Endothelial cell of umbilical vein (primary cell): ENCODE measurements around the gene NAP1L4. TPM values are rescaled to one million over a fixed set of nuclear protein-coding genes. Genes with fewer than 3 reads are reported as not detected.

Experiments used
- BruUV-seq: library from RNA; stranded (reverse); fragments of 400-500 nt; replicated peaks from 2 replicates; lab custom pipeline; 2021; lab: Mats Ljungman, UMichigan
- CTCF ChIA-PET: fragments of 300-600, 350-600 bp; sonication (Branson Sonifier 250); formaldehyde crosslinking; loops from one replicate; lab custom pipeline; 2021; ENCODE audit warnings: antibody characterized with exemption, inconsistent platforms; lab: Charles Lee
- POLR2A ChIA-PET: fragments of 300-600, 350-600 bp; sonication (Branson Sonifier 250); formaldehyde crosslinking; loops from one replicate; lab custom pipeline; 2021; ENCODE audit warnings: antibody characterized with exemption, inconsistent platforms; lab: Charles Lee
- DNase-seq: peaks from one replicate; pipeline ENCODE4 v3.0.0-alpha.2; 2011; ENCODE audit warnings: low read depth, low spot score
- FAIRE-seq: peaks from 2 replicates; lab custom pipeline; 2011; peaks lifted over from hg19 to GRCh38; lab: Jason Lieb, UNC
- H2AFZ ChIP-seq: 2 replicates; pipeline ENCODE4 v1.6.0; 2012; ENCODE audit warnings: low read depth, low read length, control low read depth, inconsistent platforms
- H3K27ac ChIP-seq: 2 replicates; pipeline ENCODE4 v1.5.1; 2011; ENCODE audit warnings: low read depth, mild to moderate bottlenecking, control low read depth, low read length, moderate library complexity; ENCODE audit not compliant: insufficient read depth
- H3K27me3 ChIP-seq, 2 experiments: 2 replicates each; pipeline versions ENCODE4 v1.6.0 to v1.6.1; 2011; ENCODE audit warnings: low read length in 2 of 2, mixed read lengths in 1 of 2; ENCODE audit not compliant: control insufficient read depth in 2 of 2, insufficient read depth in 2 of 2
- H3K36me3 ChIP-seq, 2 experiments: 2 replicates in 1 of 2; 3 replicates in 1 of 2; pipeline ENCODE4 v1.5.1; 2011; ENCODE audit warnings: low read length in 2 of 2, mild to moderate bottlenecking in 1 of 2, moderate library complexity in 1 of 2; ENCODE audit not compliant: control insufficient read depth in 2 of 2, insufficient read depth in 2 of 2; ENCODE audit errors: extremely low read depth in 1 of 2
- H3K4me1 ChIP-seq: 3 replicates; pipeline ENCODE4 v1.5.1; 2011; ENCODE audit warnings: mild to moderate bottlenecking, low read length; ENCODE audit not compliant: control insufficient read depth, insufficient read depth; ENCODE audit errors: extremely low read depth
- H3K4me2 ChIP-seq: 2 replicates; pipeline ENCODE4 v1.6.1; 2011; ENCODE audit warnings: low read length, control low read depth, mixed read lengths; ENCODE audit not compliant: insufficient read depth
- H3K4me3 ChIP-seq, 3 experiments: fragments of 200-600 bp in 1 of 3; sonication (generic), shearing (Covaris generic) in 1 of 3; replicated peaks in 1 of 3; 2 replicates each; pipeline ENCODE4 v1.5.1; 2011 to 2016; ENCODE audit warnings: control low read depth in 3 of 3, low read length in 3 of 3, mild to moderate bottlenecking in 2 of 3, inconsistent platforms in 1 of 3, low read depth in 1 of 3, moderate library complexity in 1 of 3; ENCODE audit not compliant: insufficient read depth in 1 of 3
- H3K79me2 ChIP-seq: 2 replicates; pipeline ENCODE4 v1.6.0; 2012; ENCODE audit warnings: low read length, inconsistent platforms; ENCODE audit not compliant: control insufficient read depth, insufficient read depth
- H3K9ac ChIP-seq: replicated peaks from 2 replicates; pipeline ENCODE3; 2011; ENCODE audit warnings: low read length, control low read depth; ENCODE audit not compliant: insufficient read depth; ENCODE audit errors: extremely low read depth
- H3K9me1 ChIP-seq: replicated peaks from 3 replicates; pipeline ENCODE4 v1.6.0; 2011; ENCODE audit warnings: mild to moderate bottlenecking, low read length; ENCODE audit not compliant: control insufficient read depth, insufficient read depth; ENCODE audit errors: extremely low read depth
- H3K9me3 ChIP-seq: replicated peaks from 2 replicates; pipeline ENCODE4 v1.5.1; 2012; ENCODE audit warnings: low read length, inconsistent platforms; ENCODE audit not compliant: control insufficient read depth, insufficient read depth
- H4K20me1 ChIP-seq: replicated peaks from 2 replicates; pipeline ENCODE3; 2011; ENCODE audit warnings: mild to moderate bottlenecking, low read length; ENCODE audit not compliant: control insufficient read depth, insufficient read depth; ENCODE audit errors: extremely low read depth
- CTCF ChIP-seq, 2 donors: IDR thresholded peaks; 1 replicate in 1 of 2; 2 replicates in 1 of 2; pipeline ENCODE4 v1.5.1; 2011; ENCODE audit warnings: low read length in 2 of 2, mild to moderate bottlenecking in 2 of 2, moderate library complexity in 2 of 2, control low read depth in 1 of 2, inconsistent platforms in 1 of 2, low read depth in 1 of 2; ENCODE audit not compliant: insufficient read depth in 1 of 2; ENCODE audit errors: extremely low read depth in 1 of 2
- EZH2 ChIP-seq: IDR thresholded peaks from 2 replicates; pipeline ENCODE4 v1.6.1; 2012; ENCODE audit warnings: borderline replicate concordance, low read depth, mild to moderate bottlenecking, moderate library complexity, low read length, inconsistent platforms; ENCODE audit not compliant: severe bottlenecking
- FOS ChIP-seq: IDR thresholded peaks from 2 replicates; pipeline ENCODE4 v1.6.1; 2011; ENCODE audit warnings: mild to moderate bottlenecking, low read length, moderate library complexity, borderline replicate concordance; ENCODE audit not compliant: insufficient read depth
- GATA2 ChIP-seq: IDR thresholded peaks from 2 replicates; pipeline ENCODE4 v1.7.0; 2011; ENCODE audit warnings: low read depth, mild to moderate bottlenecking, moderate library complexity, mixed read lengths, low read length; ENCODE audit not compliant: insufficient read length, insufficient read depth
- JUN ChIP-seq: IDR thresholded peaks from 2 replicates; pipeline ENCODE4 v1.6.1; 2011; ENCODE audit warnings: borderline replicate concordance, low read depth; ENCODE audit not compliant: insufficient read length, insufficient read depth
- MAX ChIP-seq: IDR thresholded peaks from 2 replicates; pipeline ENCODE4 v1.6.1; 2011; ENCODE audit not compliant: insufficient read depth, insufficient read length
- MYC ChIP-seq: IDR thresholded peaks from one replicate; pipeline ENCODE4 v1.6.1; 2011; ENCODE audit warnings: mild to moderate bottlenecking, low read depth, low read length
- POLR2A ChIP-seq: IDR thresholded peaks from 2 replicates; pipeline ENCODE4 v1.6.1; 2012; ENCODE audit warnings: low read depth, mild to moderate bottlenecking, control low read depth, low read length
- POLR2AphosphoS5 ChIP-seq: IDR thresholded peaks from 2 replicates; pipeline ENCODE4 v1.6.1; 2012; ENCODE audit warnings: low read depth, mild to moderate bottlenecking, control low read depth, low read length, moderate library complexity; ENCODE audit not compliant: insufficient read depth
- dilution Hi-C: fragments of 300-500 bp; cut with MboI; formaldehyde crosslinking; loops from one replicate; pipeline ENCODE4 v1.15.0; 2019; ENCODE audit warnings: low sequenced_read_pairs; ENCODE audit not compliant: extremely low pct_ligation_motif_present
- intact Hi-C: fragments of 100-400 bp; cut with micrococcal nuclease; formaldehyde crosslinking; loops from one replicate; pipeline ENCODE4 v1.10.0; 2022
- polyA plus RNA-seq, 4 experiments: library from polyadenylated mRNA; depleted of rRNA in 3 of 4; stranded (reverse) in 3 of 4; unstranded in 1 of 4; fragments of >200 nt; gene quantifications; 2 replicates each; pipeline versions ENCODE4 v1.2.1 to v1.2.3, GENCODE V29; 2011 to 2012; ENCODE audit warnings: missing spikeins in 1 of 4
- total RNA-seq: library from RNA; stranded (reverse); gene quantifications from 2 replicates; pipeline ENCODE4 v1.2.3, GENCODE V29; 2021

NAP1L4 gene
- total and polyA plus RNA-seq, 2 donors (not counting 3 experiments of a cell fraction or from before 2014, with no cell fraction given): 100.0 to 177 TPM

- CTCF ChIA-PET: interaction anchor here (2.2 kb wide), 1 partner anchor 29 kb away, joined by 10 read pairs; no protein-coding TSS in a partner anchor
- POLR2A ChIA-PET: no interaction called here
- DNase-seq: no peak
- Histone ChIP-seq H3K9me1 (no peaks in the 10 kb centered on the region), H3K27me3 (no peaks in the 10 kb centered on the region), H3K4me1 (no peaks in the 10 kb centered on the region), H3K36me3 (no peaks in the 10 kb centered on the region), H3K79me2 (peaks cover under 1% of the 10 kb centered on the region), H3K9me3 (no peaks in the 10 kb centered on the region), H2AFZ (no peak overlapping the region), H3K27ac (no peak overlapping the region), H3K9ac (no peak overlapping the region), H3K4me2 (no peak overlapping the region), H4K20me1 (no peaks in the 10 kb centered on the region), H3K4me3 (no peak overlapping the region)
- BruUV-seq: no TSS peak
- no peak for TF ChIP-seq EZH2
- TF ChIP-seq JUN: no peak
- TF ChIP-seq GATA2: no peak
- no peak for TF ChIP-seq CTCF (IDR thresholded peaks at IDR 0.05; ENCODE audit: extremely low read depth in 1 of 2, insufficient read depth in 1 of 2, low read depth in 1 of 2, low read length in 2 of 2)
- TF ChIP-seq POLR2A: no peak
- TF ChIP-seq MAX: no peak
- TF ChIP-seq POLR2AphosphoS5: no peak
- TF ChIP-seq FOS: no peak
- no peak for TF ChIP-seq MYC
- intact Hi-C loops (no loop called here), dilution Hi-C loops (no loop called here)
- FAIRE-seq: no peak
Measured at GRCh38 chr11:2921261-2921660, 70.9 kb downstream of the NAP1L4 start.
